Mucosa of rectum (tissue), 2 donors: ENCODE measurements around the gene PTPRZ1.

ENCODE experiments used
- H3K27ac ChIP-seq, 2 donors: one replicate each; pipeline ENCODE4 v1.7.0; 2013; ENCODE audit warnings: inconsistent platforms in 2 of 2, low read depth in 2 of 2, low read length in 2 of 2
- H3K27me3 ChIP-seq, 2 donors: one replicate each; pipeline ENCODE4 v1.7.0; 2013; ENCODE audit warnings: low read length in 2 of 2; ENCODE audit not compliant: control insufficient read depth in 2 of 2, insufficient read depth in 2 of 2
- H3K36me3 ChIP-seq, 2 donors: one replicate each; pipeline ENCODE4 v1.7.0; 2013; ENCODE audit warnings: low read length in 2 of 2; ENCODE audit not compliant: control insufficient read depth in 2 of 2, insufficient read depth in 2 of 2
- H3K4me1 ChIP-seq, 2 donors: one replicate each; pipeline ENCODE4 v1.7.0; 2013; ENCODE audit warnings: low read length in 2 of 2, mild to moderate bottlenecking in 1 of 2; ENCODE audit not compliant: control insufficient read depth in 2 of 2, insufficient read depth in 2 of 2
- H3K4me3 ChIP-seq, 2 donors: one replicate each; pipeline ENCODE4 v1.7.0; 2013; ENCODE audit warnings: low read length in 2 of 2
- H3K9ac ChIP-seq, 2 donors: one replicate each; pipeline ENCODE4 v1.7.0; 2013; ENCODE audit warnings: low read length in 2 of 2, low read depth in 1 of 2, mild to moderate bottlenecking in 1 of 2
- H3K9me3 ChIP-seq, 2 donors: one replicate each; pipeline ENCODE4 v1.7.0; 2013; ENCODE audit warnings: low read length in 2 of 2; ENCODE audit not compliant: control insufficient read depth in 2 of 2
- donor health status: healthy.
- donor health status: Normal muscosa, but diverticular disease.

Gene PTPRZ1

GRCh38 chr7:122067077-122067476, 194.1 kb downstream of the PTPRZ1 start:
- Histone ChIP-seq H3K4me3 (no peak overlapping the region), H3K36me3 (no peaks in the 10 kb centered on the region), H3K9ac (no peak overlapping the region), H3K27me3 (no peaks in the 10 kb centered on the region), H3K27ac (no peak overlapping the region), H3K4me1 (no peaks in the 10 kb centered on the region), H3K9me3 (no peaks in the 10 kb centered on the region)

GRCh38 chr7:122068046-122068445, 195.1 kb downstream of the PTPRZ1 start:
- H3K4me3 ChIP-seq = no peak overlapping the region
- H3K9ac ChIP-seq = no peak overlapping the region
- no peaks in the 10 kb centered on the region for H3K4me1 ChIP-seq
- no peaks in the 10 kb centered on the region for H3K9me3 ChIP-seq
- no peaks in the 10 kb centered on the region for H3K27me3 ChIP-seq
- no peaks in the 10 kb centered on the region for H3K36me3 ChIP-seq
- H3K27ac ChIP-seq = no peak overlapping the region

GRCh38 chr7:122068999-122069398, 196.0 kb downstream of the PTPRZ1 start:
- no peaks in the 10 kb centered on the region for H3K9me3 ChIP-seq
- no peaks in the 10 kb centered on the region for H3K36me3 ChIP-seq
- no peak overlapping the region for H3K4me3 ChIP-seq
- H3K27me3 ChIP-seq = no peaks in the 10 kb centered on the region
- no peak overlapping the region for H3K27ac ChIP-seq
- H3K4me1 ChIP-seq = no peaks in the 10 kb centered on the region
- no peak overlapping the region for H3K9ac ChIP-seq

- Histone ChIP-seq H3K36me3 (no peaks in the 10 kb centered on the region), H3K27me3 (no peaks in the 10 kb centered on the region), H3K27ac (no peak overlapping the region), H3K9ac (no peak overlapping the region), H3K9me3 (no peaks in the 10 kb centered on the region), H3K4me3 (no peak overlapping the region), H3K4me1 (no peaks in the 10 kb centered on the region)
Observed at GRCh38 chr7:122070062-122070461, 197.1 kb downstream of the PTPRZ1 start.

- Histone ChIP-seq H3K4me1 (no peaks in the 10 kb centered on the region), H3K4me3 (no peak overlapping the region), H3K9ac (no peak overlapping the region), H3K27ac (no peak overlapping the region), H3K27me3 (no peaks in the 10 kb centered on the region), H3K9me3 (no peaks in the 10 kb centered on the region), H3K36me3 (no peaks in the 10 kb centered on the region)
Observed at GRCh38 chr7:122070834-122071233, 197.9 kb downstream of the PTPRZ1 start.

GRCh38 chr7:122072272-122072671, 199.3 kb downstream of the PTPRZ1 start:
- Histone ChIP-seq H3K4me3 (no peak overlapping the region), H3K4me1 (no peaks in the 10 kb centered on the region)

GRCh38 chr7:122072924-122073599, 200.1 kb downstream of the PTPRZ1 start:
- Histone ChIP-seq H3K9ac (no peak overlapping the region), H3K36me3 (peaks cover 0 to 4% of the 10 kb centered on the region in 2 donors), H3K27me3 (no peaks in the 10 kb centered on the region), H3K27ac (no peak overlapping the region), H3K9me3 (no peaks in the 10 kb centered on the region), H3K4me3 (no peak overlapping the region), H3K4me1 (no peaks in the 10 kb centered on the region)

More at GRCh38 chr7:122072272-122072671, 199.3 kb downstream of the PTPRZ1 start:
- H3K27me3 ChIP-seq = no peaks in the 10 kb centered on the region
- H3K9me3 ChIP-seq = no peaks in the 10 kb centered on the region
- no peak overlapping the region for H3K27ac ChIP-seq
- no peaks in the 10 kb centered on the region for H3K36me3 ChIP-seq
- H3K9ac ChIP-seq = no peak overlapping the region

- Histone ChIP-seq H3K27ac (no peak overlapping the region), H3K27me3 (no peaks in the 10 kb centered on the region), H3K9ac (no peak overlapping the region), H3K36me3 (peaks cover 0 to 4% of the 10 kb centered on the region in 2 donors), H3K4me1 (no peaks in the 10 kb centered on the region), H3K4me3 (no peak overlapping the region), H3K9me3 (no peaks in the 10 kb centered on the region)
Observed at GRCh38 chr7:122073635-122074034, 200.7 kb downstream of the PTPRZ1 start.

- H3K36me3 ChIP-seq = peaks cover 0 to 4% of the 10 kb centered on the region in 2 donors
Observed at GRCh38 chr7:122082160-122082559, 209.2 kb downstream of the PTPRZ1 start.

GRCh38 chr7:122082670-122083069, 209.7 kb downstream of the PTPRZ1 start:
- Histone ChIP-seq H3K4me1 (no peaks in the 10 kb centered on the region), H3K36me3 (peaks cover 0 to under 1% of the 10 kb centered on the region in 2 donors), H3K9me3 (no peaks in the 10 kb centered on the region), H3K9ac (no peak overlapping the region), H3K4me3 (no peak overlapping the region), H3K27me3 (no peaks in the 10 kb centered on the region), H3K27ac (no peak overlapping the region)

More at GRCh38 chr7:122082160-122082559, 209.2 kb downstream of the PTPRZ1 start:
- Histone ChIP-seq H3K27me3 (no peaks in the 10 kb centered on the region), H3K4me3 (no peak overlapping the region), H3K27ac (no peak overlapping the region), H3K4me1 (no peaks in the 10 kb centered on the region), H3K9me3 (no peaks in the 10 kb centered on the region), H3K9ac (no peak overlapping the region)
